Measurements from ENCODE around the gene P2RX3.

Gene P2RX3

DNA sequence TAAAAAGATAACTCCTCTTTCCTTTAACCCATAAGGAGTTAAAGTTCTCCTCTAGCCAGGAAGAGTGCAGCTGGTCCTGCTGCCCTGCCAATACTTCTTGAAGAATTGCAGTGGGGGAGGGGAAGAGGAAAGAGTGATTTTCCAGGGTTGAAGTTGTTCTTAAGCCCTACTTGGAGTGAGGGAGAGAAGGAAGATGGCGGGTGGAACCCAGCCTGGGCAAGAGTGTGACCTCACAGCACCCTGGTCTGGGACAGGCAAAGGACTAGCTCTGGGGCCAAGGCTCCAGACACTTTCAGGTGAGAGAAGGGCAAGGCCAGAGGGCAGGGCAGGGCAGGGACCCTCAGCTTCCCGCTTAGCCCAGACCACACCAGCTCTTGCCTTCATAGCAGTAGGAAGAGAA is 20.0 kb upstream of the P2RX3 start:
- peak overlapping the region; percentile 16; the same call in 1 of the 2 replicates for H3K27ac ChIP-seq
- TF ChIP-seq, protein P1, sequence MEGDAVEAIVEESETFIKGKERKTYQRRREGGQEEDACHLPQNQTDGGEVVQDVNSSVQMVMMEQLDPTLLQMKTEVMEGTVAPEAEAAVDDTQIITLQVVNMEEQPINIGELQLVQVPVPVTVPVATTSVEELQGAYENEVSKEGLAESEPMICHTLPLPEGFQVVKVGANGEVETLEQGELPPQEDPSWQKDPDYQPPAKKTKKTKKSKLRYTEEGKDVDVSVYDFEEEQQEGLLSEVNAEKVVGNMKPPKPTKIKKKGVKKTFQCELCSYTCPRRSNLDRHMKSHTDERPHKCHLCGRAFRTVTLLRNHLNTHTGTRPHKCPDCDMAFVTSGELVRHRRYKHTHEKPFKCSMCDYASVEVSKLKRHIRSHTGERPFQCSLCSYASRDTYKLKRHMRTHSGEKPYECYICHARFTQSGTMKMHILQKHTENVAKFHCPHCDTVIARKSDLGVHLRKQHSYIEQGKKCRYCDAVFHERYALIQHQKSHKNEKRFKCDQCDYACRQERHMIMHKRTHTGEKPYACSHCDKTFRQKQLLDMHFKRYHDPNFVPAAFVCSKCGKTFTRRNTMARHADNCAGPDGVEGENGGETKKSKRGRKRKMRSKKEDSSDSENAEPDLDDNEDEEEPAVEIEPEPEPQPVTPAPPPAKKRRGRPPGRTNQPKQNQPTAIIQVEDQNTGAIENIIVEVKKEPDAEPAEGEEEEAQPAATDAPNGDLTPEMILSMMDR (conservative IDR thresholded peaks at IDR 0.05) = no peak

DNA sequence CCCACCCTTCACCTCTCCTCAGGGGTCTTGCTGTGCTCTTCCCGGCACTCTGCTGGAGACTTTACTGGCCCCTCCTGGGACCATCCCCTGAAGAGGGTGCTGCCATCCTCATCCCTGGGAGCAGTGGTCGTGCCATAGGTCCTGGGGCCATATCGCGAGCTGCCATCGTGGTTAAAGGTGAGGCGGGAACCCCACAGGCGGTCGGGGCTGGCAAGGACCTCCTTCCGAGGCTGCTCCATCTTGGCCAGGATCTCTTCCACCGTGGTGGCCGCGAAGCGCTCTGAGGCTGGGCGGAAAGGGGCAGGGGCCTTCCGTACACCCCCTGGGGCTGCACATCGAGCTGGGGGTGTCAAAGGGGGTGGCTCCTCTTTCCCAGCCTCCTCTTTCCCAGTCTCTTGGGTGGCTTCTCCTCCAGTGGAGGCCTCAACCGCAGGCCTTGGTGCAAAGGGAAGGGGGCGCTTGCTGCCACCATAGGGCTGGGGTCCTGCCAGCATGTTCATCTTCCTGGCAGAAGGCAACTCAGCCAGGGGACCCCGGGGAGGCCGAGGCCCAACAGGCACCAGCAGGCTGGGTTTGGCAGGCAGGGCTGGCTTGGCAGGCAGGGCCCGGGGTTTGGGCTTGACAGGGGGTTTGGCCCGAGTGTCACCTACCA is 18.0 kb upstream of the P2RX3 start:
- TF ChIP-seq, protein P1 (conservative IDR thresholded peaks at IDR 0.05) = no peak
- H3K27ac ChIP-seq = peak overlapping the region; percentile 88

DNA sequence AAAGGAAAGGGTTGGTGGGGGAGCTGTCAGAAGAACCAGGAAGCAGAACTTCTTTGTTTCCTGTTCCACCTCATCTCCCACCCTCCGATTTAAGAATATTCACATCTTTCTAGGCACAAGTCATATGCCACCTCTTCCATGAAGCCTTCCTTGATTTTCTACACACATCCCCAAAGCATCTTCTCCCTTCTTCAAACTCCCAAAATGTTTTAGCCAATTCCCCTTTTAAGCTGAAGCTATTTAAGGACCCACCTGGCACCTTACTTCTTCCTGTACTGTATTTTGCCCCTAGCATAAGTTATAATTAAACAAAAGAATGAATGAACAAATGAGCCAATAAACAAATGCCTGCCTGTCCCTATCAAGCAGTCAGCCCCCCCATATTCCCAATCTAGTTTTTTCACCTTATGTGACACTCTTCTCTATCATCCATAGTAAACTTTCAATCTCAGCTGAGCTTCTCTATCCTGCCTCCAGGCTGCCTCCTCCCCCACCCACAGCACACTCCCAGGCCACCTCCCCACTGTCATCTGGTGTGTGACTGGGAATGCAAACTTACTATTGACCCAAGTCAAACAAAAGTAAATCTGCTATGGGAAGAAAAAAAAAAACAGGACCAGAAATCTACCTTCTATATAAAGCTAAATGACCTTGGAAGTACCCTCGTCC is 17.3 kb upstream of the P2RX3 start:
- peak overlapping the region; percentile 88 for H3K27ac ChIP-seq
- TF ChIP-seq, protein P1 (conservative IDR thresholded peaks at IDR 0.05) = no peak

DNA sequence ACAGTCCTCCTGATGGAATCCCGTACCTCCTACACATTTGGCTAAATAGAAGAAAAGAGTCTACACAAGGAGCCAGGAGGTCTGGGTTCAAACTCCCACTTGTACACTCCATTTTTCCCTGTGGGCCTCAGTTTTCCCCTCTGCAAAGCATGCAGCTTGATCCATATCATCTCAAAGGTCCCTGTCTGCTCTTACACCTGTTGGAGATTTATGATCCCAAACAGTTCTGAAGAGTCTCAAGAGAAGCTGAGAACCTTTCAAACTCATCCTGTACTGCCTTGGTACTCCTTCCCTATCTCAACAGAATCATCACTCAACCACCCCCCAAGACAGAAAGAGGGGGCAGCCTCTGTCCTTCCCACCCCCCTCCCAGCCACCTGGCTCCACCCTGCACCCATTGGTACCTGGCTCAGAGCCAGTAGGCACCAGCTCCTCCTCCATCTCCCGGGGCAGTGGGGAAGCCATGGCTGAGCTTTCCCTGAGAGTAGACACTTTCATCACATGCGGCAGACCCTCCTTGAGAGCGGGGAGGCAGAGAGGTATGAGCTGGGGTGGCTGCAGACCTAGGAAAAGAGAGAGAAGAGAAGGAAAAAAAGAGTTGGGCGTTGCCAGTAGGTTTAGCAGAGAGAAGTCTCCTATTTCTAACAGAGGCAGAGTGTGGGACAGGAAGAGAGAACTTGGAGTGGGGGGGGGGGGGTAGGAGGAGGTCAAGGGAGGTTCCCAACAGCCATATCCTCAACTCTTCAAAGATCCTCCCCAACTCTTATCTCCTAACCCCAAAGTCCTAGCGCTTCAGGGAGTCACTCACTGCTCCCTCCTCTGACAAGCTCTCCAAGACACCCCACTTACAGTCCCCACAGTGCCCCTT is 16.5 kb upstream of the P2RX3 start:
- H3K27ac ChIP-seq = peak overlapping the region; percentile 88
- TF ChIP-seq, protein P1 (conservative IDR thresholded peaks at IDR 0.05) = no peak

DNA sequence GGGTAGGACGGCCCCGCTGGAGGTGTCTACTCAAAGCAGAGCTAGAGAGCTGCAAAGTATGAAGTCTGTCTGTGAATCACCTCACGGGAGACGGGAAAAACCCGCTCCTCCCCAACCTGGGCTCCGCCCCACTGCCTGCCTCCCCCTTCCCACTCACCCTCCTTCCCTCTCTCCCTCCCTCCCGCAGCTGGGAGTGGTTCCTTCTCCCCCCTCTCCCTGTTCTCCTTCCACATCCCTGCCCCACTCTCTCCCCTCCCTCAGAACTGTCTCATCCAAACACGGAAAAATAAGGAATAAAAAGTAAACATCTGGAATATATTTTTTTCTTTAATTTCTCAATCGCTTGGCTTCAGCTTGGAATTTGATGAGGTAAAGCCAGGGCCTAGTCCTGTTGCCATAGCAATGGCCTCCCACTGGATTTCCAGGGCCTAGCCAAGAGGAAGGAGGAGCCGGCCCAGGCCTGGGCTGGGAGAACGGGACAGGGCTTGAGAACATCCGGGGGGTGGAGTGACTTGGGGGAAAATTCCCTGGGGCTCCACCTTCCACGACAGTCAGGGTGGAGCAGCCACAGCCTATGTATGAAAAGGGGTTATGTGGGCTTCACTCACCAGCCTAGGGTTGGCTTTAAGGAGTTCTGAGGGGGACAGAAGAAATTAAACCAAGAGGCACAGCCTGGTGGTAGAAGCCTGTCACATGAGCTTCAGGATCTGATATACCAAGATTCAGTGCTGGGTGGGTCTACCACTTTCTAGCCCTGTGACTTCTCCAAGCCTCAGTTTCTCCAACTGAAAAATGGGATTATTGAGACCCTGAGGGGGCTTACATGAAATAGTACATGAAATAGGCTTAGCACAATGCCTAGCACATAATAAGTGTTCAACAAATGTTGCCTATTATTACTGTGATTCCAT is 15.6 kb upstream of the P2RX3 start:
- TF ChIP-seq, protein P1 (conservative IDR thresholded peaks at IDR 0.05) = no peak
- peak overlapping the region; percentile 88 for H3K27ac ChIP-seq

DNA sequence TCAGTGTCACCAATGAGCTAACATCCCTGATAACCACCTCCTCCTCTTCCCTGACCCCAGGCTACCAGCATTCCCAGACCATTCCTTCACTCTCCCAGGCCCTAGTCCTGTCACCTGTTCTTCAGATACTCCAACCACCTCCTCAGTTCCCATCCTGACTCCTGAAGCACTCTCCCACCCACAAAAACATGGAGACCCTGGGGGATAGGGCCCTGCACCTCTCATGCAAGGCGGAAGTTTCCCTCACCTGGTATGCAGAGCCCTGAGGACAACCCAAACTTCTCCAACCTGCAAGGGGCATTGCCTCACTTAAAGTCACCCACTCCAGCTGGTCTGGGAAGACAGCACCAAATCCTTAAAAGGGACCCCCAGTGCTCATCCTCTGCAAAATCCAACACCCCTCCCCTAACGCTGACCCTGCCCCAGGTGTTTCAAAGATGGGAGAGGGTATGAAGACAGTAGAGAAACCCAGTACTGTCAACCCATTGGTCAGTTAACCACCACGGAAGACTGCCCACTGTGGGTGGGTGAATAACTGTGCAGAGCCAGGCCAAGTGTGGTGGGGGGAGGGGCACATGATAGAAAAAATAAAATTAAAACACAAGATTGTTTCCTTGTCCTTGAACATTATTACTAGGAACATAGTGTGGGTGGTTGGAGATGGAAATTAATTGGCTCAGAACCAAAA is 14.8 kb upstream of the P2RX3 start:
- peak overlapping the region; percentile 88 for H3K27ac ChIP-seq

More for the DNA sequence above, 14.8 kb upstream of the P2RX3 start:
- TF ChIP-seq, protein P1 (conservative IDR thresholded peaks at IDR 0.05) = no peak

All from VCaP (cell line).